Stimulated activated CD4-positive, alpha-beta T cell treated with anti-CD3 and anti-CD28 coated beads, Interleukin-1b, Interleukin-23, amount 100 ng/mL, for 48 hours (primary cell): ENCODE measurements around the gene NR2E3.

ENCODE experiments used
- DNase-seq: peaks from one replicate; pipeline ENCODE4 v3.0.0-alpha.2; 2020

NR2E3 gene

GRCh38 chr15:71792521-71792920, 17.8 kb upstream of the NR2E3 start:
- no peak for DNase-seq

- DNase-seq = no peak
These were observed 11.7 kb upstream of the NR2E3 start for GRCh38 chr15:71798641-71799040.

GRCh38 chr15:71800190-71800589, 10.2 kb upstream of the NR2E3 start:
- DNase-seq = no peak

DNA sequence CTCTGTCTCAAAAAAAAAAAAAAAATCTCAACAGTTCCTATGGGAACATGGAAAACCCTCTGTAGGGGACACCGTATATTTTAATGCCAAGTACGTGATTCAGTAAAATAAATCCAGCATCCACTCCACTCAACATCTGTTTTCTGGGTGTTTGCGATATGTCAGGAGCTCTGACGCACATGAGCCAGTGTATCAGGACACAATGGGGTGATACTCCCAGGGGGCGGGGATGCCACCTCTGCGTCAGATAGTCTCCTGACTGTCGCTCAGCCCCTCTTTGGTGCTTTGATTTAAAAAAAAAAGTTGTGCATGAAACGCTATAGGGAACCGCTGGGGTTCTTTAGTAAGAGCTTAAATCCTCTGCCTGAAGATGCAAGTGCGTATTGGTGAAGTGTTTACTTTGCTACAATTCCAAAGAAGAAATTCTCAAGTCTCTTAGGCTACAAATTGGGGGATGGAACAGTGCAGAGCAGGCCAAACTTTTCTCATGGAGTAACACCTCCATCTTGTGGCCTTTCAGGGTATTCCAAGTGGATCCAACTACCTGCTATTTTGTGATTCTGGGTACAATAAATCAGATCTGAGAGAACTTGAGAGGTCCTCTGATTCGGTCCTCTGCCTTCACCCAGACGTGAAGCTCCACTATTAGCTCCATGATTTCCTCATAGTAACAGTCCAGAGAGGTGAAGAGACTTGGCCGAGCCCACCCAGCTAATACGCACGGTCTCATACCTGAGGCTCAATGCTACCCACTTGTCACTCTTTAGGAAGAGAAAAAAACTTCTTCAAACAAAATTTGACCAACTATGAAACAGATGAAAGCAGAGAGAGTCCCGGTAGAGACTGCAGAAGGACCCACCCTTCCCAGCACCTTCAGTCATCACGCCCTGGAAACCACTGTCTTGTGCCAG, 9.3 kb upstream of the NR2E3 start:
- no peak for DNase-seq

DNA sequence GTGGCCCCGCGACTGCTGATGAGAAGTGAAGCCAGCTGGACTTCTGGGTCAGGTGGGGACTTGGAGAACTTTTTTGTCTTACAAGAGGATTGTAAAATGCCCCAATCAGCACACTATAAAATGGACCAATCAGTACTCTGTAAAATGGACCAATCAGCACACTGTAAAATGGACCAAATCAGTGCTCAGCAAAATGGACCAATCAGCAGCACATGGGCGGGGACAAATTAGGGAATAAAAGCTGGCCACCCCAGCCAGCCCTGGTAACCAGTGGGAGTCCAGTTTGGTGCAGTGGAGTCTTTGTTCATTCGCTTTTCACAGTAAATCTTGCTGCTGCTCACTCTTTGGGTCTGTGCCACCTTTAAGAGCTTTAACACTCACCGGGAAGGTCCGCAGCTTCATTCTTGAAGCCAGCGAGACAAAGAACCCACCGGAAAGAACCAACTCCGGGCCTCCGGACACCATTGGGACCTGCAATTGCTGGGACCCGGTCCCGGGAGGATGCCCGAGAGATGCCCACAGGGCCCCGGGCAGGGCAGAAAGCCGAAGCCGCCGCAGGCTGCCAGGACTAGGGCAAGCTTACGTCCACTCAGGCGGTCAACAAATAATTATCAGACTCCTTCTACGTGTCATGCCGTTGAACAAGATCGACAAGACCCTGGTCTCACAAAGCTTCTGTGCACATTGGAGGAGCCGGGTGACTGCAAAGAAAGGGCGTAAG, 8.3 kb upstream of the NR2E3 start:
- DNase-seq = no peak

GRCh38 chr15:71802770-71803169, 7.6 kb upstream of the NR2E3 start:
- DNase-seq = peak; percentile 41

GRCh38 chr15:71804226-71804625, 6.1 kb upstream of the NR2E3 start:
- DNase-seq = no peak

DNA sequence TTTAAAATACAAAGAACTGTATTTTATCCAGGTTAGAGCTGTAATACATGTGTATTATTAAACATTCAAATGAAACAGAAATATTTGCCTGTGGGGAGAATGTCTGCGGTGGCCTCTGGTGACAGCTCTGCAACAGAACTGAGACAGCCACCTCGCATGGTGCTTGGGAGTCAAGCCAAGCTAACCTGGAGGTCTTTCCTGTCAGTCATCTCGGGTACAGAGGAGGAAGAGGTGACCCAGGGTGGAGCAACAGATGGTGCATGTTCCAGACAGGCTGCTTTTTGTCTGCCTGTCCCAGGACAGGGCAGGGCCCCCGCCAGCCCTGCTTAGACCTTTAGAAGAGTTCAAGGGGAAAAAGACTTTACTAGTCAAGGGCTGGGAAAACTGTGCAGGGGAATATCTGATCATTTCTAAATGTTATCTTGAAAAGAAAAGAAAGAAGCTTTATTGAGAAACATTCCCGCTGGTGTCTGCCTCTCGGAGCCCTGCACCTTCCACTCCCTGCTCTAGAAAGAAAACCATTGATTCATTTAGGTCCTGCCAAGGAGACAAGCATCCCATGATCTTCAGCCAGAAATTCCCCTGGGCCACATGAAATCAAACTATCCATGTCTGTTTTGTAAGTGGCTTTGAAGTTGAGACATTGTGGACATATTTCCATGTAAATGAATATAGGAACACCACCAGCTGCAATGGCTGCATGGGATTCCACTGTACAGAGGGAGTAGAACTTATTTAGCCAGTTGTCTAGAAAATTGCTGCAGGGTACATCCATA, 5.5 kb upstream of the NR2E3 start:
- no peak for DNase-seq

DNA sequence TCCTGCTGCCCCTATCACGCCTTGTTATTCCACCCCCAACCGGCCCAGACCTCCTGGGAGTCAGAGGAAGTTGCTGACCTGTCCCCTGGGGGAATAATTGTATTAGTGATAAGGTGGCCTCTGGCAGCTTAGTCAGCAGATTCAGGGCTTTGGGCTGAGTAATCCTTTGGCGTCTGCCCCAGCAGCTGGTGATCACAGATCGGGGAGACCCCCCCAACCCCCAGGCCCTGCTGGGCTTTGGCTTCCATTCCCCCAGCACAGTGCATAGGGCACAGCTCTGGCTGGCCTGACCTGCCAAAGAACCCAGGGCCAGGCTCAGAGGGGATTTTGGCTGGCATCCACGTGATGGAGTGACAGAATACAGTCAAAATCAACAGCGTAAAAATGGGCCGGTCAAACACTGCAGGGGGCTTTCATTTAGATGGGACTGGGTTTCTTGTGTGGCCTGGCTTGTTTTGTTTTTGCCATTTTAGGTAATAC, 3.9 kb upstream of the NR2E3 start:
- no peak for DNase-seq

GRCh38 chr15:71807125-71807629, 3.2 kb upstream of the NR2E3 start:
- DNase-seq = no peak

DNA sequence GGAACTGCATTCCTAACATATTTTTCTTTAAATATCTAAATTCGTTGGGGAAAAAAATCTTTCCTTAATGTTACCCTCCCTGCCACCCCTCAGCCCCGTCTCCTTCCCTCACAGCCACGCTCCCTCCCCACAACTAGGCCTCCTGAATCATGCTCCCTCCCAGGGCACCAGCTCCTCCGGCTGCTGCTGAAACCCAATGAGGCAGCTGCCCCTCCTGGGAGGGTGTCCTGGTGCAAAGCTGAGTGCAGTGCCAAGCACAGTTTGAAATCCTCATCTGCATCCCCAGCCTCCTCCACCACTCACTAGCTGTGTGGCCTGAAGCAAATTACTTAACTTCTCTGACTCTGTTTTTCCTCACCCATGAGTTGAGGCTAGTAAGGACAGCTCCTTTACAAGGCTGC, 2.7 kb upstream of the NR2E3 start:
- DNase-seq = no peak

GRCh38 chr15:71808311-71809020, 1.9 kb upstream of the NR2E3 start:
- no peak for DNase-seq

DNA sequence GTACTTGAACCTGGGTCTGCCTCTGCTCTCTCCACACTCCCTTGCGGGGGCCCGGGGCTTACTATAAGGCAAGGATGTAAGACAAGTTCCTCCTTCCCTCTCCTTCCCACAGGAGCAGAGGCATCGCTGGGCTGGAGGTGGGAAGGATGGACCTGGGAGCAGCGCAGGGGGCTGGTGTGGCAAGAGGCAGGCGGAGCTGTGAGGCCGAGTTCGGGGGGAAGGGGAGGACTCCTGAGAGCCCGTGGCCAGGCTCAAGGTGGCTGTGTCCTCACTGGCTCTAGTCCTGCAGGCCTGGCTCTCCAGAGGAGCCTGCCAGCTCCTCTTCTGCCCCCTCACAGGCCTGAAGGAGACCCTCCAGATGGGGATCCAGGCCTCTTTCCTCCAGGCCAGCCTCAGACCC, 1.0 kb upstream of the NR2E3 start:
- no peak for DNase-seq

DNA sequence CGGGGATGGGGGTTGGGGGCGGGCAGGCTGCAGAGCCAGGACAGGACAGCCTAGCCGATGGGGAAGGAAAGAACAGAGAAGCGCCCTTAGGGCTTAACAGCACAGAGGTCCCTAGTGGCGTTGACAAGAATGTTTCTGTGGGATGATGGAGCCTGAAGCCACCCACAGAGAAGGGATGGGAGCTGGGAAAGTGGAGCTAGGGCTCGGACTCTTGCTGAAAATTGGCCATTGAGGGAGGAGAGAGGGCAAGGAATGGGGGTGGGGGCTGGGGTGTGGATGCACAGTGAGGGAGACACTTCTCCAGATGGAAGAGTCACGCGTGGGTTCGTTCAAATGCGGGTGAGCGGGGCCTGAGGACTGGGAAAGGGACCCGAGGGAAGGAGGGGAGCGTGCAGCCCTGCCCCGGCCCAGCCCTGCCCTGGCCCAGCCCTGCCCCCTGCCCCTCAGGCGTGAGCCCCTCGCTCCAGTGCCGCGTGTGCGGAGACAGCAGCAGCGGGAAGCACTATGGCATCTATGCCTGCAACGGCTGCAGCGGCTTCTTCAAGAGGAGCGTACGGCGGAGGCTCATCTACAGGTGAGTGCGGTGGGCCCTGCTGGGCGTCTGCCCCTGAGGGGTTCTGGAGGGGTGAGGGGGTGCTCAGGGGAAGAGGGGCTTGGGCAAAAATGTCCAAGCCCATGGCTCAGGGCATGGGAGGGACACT, 832 bp downstream of the NR2E3 start:
- DNase-seq = no peak

- DNase-seq = no peak
These were observed 1.7 kb downstream of the NR2E3 start for GRCh38 chr15:71811752-71812735.

DNA sequence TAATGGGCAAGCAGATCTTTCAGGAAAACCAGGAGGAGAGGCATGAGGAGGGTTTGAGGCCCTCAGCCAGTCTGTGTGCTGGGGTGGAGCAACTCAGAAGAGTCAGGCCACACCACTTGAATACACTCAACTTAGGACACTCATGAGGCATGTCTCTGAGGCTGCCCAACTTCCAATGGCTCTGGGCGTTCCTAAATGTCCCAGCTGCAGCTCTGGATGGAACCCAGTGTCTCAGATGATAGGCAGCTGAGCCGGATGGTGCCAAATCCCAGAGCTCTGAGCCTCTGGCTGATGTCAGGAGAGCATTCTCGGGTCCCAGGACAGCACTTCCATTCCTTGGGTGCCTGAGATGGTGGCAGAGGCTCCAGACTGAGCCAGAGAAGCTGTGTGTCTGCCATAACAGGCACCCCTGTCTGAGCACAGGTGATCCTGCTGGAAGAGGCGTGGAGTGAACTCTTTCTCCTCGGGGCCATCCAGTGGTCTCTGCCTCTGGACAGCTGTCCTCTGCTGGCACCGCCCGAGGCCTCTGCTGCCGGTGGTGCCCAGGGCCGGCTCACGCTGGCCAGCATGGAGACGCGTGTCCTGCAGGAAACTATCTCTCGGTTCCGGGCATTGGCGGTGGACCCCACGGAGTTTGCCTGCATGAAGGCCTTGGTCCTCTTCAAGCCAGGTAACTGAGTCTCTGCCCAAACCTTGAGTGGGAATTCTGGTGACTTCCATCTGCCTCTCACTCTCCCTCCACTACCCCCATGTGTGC, 2.8 kb downstream of the NR2E3 start:
- no peak for DNase-seq

GRCh38 chr15:71813723-71814470, 3.5 kb downstream of the NR2E3 start:
- no peak for DNase-seq

GRCh38 chr15:71815301-71815700, 4.9 kb downstream of the NR2E3 start:
- DNase-seq = no peak

DNA sequence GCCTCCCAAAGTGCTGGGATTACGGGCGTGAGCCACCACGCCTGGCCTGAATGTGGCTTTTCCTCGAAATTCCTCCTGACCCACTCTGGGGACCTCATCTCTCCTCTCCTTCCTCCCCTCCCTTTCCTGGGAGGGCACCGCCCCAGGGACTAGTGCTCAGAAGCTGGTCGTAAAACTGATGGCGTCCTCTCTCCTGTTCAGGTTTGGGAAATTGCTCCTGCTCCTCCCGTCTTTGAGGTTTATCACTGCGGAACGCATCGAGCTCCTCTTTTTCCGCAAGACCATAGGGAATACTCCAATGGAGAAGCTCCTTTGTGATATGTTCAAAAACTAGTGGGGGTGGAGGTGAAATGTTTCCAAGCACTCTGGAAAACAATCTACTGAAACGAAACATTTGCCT, 7.0 kb downstream of the NR2E3 start:
- no peak for DNase-seq
